Measurements from ENCODE around the gene BLM.

DNA sequence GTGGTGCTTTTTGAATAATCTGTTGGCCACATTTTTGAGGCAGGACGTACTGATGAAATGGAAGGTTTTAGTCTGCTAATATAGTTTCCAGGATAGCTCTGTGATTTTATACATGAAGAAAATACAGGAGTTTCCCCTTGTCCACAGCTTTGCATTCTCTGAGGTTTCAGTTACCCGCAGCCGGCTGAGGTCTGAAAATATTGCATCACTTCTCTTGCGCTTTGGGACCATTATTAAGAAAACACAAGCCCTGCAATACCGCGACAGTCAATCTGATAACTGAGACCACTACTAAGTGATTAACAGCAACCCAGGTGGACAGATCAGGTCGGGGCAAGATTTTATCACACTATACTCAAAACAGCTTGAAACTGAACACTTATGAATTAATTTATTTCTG is 33.0 kb downstream of the BLM start:
- TF ChIP-seq CTCF (conservative IDR thresholded peaks at IDR 0.05 in 1 of 2, IDR thresholded peaks at IDR 0.05 in 1 of 2; ENCODE audit: extremely low read depth in 1 of 2, insufficient read depth in 1 of 2, low read depth in 1 of 2, low read length in 2 of 2) (no peak), EZH2 (IDR thresholded peaks at IDR 0.05; ENCODE audit: borderline replicate concordance, low read length) (no peak)
